ENCODE data around the gene FECH.

FECH gene

GRCh38 chr18:57581301-57581934 is 5.1 kb downstream of the FECH start:
- no peak for DNase-seq (ENCODE audit: low spot score)

- no peak for DNase-seq (ENCODE audit: low spot score)
These were observed 6.6 kb downstream of the FECH start for GRCh38 chr18:57579934-57580333.

- no peak for DNase-seq (ENCODE audit: low spot score)
These were observed 10.2 kb downstream of the FECH start for GRCh38 chr18:57576316-57576715.

GRCh38 chr18:57575542-57575941 is 11.0 kb downstream of the FECH start:
- no peak for DNase-seq (ENCODE audit: low spot score)

DNA sequence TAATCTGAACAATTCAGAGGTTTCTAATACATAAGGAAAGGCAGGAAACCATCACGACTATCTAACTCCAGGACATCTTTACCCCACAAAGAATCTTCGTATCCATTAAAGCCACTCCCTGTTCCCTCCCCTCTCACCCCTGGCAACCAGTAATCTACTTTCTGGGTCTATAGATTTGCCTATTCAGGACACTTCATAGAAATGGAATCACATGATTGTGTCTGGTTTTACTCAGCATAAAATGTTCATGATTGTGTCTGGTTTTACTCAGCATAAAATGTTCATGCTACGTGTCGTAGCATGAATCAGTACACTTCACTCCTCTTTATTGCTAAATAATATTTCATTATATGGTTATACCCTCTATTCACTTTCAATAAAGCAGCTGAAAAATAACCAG is 11.6 kb downstream of the FECH start:
- no peak for DNase-seq (ENCODE audit: low spot score)

GRCh38 chr18:57570162-57570561 is 16.3 kb downstream of the FECH start:
- no peak for DNase-seq (ENCODE audit: low spot score)

GRCh38 chr18:57569133-57569532 is 17.4 kb downstream of the FECH start:
- DNase-seq (ENCODE audit: low spot score), result no peak

DNA sequence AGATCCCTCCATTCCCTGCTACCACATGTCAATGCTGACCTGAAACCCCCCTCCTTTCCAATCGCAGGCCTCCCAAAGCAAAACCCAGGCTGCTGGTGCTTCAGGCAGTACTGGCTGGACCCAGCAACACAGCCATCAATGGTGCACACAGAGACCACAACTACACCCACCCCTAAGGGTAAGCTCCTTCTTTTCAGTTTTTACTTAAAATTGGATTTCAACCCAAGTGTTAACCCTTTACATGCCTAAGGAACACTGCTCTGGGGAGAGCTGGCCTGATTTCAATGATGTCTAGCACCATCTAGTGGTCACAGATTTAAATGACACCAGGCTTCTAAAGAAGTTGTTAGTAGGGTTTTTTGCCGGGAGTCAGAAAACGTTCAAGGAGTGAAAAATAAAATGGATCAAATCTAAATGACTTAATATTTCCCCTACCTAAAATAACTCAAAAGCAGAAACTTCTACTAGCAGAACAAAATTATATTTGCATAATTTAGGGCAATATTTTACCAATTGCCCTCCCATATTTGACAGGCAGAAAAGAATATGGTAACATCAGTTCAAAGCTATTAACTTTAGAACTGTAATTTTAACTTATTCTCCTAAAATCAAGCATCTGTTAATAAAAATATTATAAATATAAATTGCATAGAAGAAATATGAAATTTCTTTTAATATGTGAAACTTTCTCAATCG is 24.6 kb downstream of the FECH start:
- peak; percentile 82 for DNase-seq (ENCODE audit: low spot score)

DNA sequence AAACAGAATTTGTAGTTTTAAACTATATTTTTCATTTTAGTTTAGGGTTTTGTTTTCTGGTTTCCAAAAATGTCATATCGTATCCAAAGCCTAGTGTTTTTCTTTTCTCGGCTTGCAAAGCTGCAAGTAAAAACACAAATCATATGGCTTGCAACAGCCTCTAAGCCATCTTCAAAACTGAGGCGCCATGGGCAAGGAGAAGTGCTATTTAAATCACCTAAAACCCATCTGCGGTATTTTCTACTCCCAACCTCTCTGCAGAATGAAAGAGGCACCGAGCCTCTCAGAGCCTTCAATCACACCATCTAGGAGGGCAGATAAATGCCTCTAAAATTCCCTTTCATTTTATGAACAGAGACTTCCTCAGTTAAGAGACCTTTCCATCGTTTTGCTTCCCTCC is 25.2 kb downstream of the FECH start:
- DNase-seq (ENCODE audit: low spot score), result no peak

- no peak for DNase-seq (ENCODE audit: low spot score)
These were observed 27.2 kb downstream of the FECH start for GRCh38 chr18:57559314-57559713.

DNA sequence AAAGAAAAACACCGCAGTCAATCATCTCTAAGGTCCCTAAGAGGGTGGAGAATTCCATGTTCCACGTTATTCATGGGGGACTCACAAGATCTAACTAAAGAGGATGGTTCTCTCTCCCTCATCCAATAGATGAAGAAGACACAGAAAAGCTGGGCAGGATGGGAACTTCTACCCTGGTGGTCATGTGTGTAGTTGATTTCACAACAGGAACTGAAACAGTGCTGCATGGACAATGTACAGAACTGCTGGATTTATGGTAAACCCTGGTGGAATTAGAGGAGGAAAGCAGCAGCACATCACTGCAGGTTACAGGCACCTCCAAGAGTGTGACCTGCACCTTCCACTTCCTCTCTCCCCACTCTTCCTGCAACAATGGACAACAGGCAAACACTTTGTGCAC is 31.4 kb downstream of the FECH start:
- no peak for DNase-seq (ENCODE audit: low spot score)

DNA sequence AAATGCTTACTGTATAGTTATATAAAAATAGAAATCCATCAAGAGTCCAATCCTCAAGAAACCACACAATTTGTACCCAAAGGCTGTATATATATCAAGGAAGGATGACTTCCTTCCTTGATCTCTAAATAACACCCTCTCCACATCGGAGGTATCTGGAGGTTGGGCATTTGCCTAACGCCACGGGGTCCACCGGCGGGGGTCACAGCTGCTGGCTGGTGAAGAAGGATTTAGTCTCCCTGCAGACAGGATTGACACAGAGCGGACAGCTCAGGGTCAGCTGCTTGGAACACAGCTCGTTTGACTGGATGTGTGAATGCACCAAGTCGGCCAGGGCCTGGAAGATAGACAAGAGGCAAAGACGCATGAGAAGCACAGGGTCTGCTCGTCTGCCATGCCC is 36.0 kb downstream of the FECH start:
- no peak for DNase-seq (ENCODE audit: low spot score)

- no peak for DNase-seq (ENCODE audit: low spot score)
These were observed 39.2 kb downstream of the FECH start for GRCh38 chr18:57547260-57547659.

- DNase-seq (ENCODE audit: low spot score), result no peak
These were observed 41.4 kb downstream of the FECH start for GRCh38 chr18:57544936-57545660.

- no peak for DNase-seq (ENCODE audit: low spot score)
These were observed 42.9 kb downstream of the FECH start for GRCh38 chr18:57543560-57543959.

- DNase-seq (ENCODE audit: low spot score), result no peak
These were observed 43.6 kb downstream of the FECH start for GRCh38 chr18:57542812-57543427.

DNA sequence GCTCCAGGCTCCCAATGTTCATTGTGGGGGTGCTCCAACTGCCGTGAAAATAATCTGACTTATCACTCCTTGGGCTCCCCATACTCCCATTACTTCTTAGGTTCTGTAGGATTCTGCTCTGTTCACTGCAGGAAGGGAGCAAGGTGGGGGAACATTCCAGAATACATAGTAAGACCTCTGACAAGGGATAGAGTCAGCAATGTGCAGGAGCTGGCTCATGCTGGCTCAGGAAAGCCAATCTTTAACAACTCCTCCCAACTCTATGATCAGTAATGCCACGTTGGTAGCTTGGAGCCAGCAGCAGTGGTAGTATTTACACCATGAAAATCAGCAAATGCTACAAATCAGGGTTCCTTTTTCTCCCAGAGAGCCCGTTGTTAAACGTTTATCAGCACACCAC is 44.4 kb downstream of the FECH start:
- no peak for DNase-seq (ENCODE audit: low spot score)

DNA sequence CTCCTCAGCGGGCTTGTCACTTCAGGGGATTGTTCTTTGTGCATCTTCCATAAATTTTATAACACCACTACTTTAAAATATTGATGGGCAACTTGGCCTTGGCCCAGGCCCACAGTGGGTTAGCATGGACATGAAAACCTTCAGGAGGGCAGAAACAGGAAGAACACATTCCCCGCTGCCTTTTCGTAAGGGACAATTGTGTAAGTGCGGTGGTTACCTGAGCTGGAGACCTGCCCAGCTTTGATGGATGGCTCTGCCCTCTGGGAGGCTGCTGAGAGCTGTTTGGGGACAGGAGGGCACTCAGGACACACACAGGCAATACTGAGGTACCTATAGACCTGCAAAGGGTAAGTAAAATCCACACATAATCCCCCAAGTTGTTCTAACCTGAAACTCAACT is 46.8 kb downstream of the FECH start:
- DNase-seq (ENCODE audit: low spot score), result no peak

DNA sequence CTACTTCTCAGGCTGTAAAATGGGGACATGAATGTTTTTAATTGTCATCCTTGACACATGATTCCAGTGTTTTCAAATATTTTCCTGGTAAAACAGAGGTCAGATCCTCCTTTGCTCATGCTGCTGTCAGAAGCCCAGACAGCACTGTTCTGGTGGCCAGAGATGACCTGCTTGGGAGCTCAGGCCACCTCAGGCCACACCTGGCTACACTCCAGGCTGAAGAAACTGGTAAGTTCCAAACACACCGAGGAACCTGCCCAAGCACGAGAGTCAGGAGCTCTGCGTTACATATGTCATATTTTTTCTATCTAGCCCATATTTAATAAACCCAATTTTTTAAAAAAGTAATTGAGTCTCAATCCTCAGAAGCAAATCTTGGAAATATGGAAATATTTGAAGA is 47.9 kb downstream of the FECH start:
- DNase-seq (ENCODE audit: low spot score), result no peak

DNA sequence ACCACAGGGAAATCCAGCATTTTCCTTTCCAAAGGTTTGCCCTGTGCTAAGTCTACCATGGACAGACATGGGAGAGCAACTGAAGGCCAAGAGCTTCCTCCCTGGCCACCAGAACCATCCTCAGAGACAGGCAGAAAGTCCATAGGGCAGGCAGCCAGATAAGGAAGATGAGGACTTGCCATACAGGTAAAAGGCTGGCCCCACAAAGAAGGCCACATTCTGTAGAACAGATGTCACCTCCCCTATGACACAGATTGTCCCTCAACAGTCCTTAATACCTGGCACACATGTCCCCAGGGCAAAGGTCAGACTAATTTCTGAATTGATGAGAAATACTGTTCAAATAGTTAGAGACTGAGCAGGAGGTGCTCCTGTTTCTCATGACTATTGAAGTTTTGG is 52.0 kb downstream of the FECH start:
- no peak for DNase-seq (ENCODE audit: low spot score)

GRCh38 chr18:57533868-57534510 is 52.5 kb downstream of the FECH start:
- no peak for DNase-seq (ENCODE audit: low spot score)
